HCT116 (cell line): ENCODE data around the gene PKHD1.

ENCODE experiments used
- CTCF ChIP-seq, 3 experiments: fragments of 200-600 bp in 1 of 3; sonication (generic) in 1 of 3; IDR thresholded peaks in 2 of 3; conservative IDR thresholded peaks in 1 of 3; 2 replicates each; pipeline ENCODE4 v1.5.1; 2012 to 2017; ENCODE audit warnings: low read depth in 2 of 3, low read length in 2 of 3, antibody characterized with exemption in 1 of 3, borderline replicate concordance in 1 of 3, control low read depth in 1 of 3, mild to moderate bottlenecking in 1 of 3, mixed read lengths in 1 of 3, mixed run types in 1 of 3, moderate library complexity in 1 of 3; ENCODE audit not compliant: insufficient read depth in 1 of 3
- ELF1 ChIP-seq: IDR thresholded peaks from 2 replicates; pipeline ENCODE4 v1.6.1; 2012; ENCODE audit warnings: low read depth, borderline replicate concordance
- EZH2 ChIP-seq: fragments of 200-600 bp; sonication (generic); IDR thresholded peaks from 2 replicates; pipeline ENCODE4 v1.6.1; 2017; ENCODE audit warnings: antibody characterized with exemption, mixed run types
- EZH2phosphoT487 ChIP-seq: fragments of 200-600 bp; IDR thresholded peaks from 2 replicates; pipeline ENCODE4 v1.6.1; 2018; ENCODE audit warnings: antibody characterized with exemption, borderline replicate concordance
- POLR2A ChIP-seq: IDR thresholded peaks from 2 replicates; pipeline ENCODE4 v1.7.0; 2011; ENCODE audit warnings: borderline replicate concordance; ENCODE audit not compliant: insufficient read depth, insufficient read length; ENCODE audit errors: extremely low read depth
- SP1 ChIP-seq: IDR thresholded peaks from 2 replicates; pipeline ENCODE4 v1.6.1; 2012; ENCODE audit warnings: low read depth
- SRF ChIP-seq: IDR thresholded peaks from 2 replicates; pipeline ENCODE4 v1.6.1; 2012; ENCODE audit warnings: low read depth

- no peak for TF ChIP-seq ELF1
- TF ChIP-seq CTCF (IDR thresholded peaks at IDR 0.05 in 2 of 3, conservative IDR thresholded peaks at IDR 0.05 in 1 of 3; ENCODE audit: borderline replicate concordance in 1 of 3, insufficient read depth in 1 of 3, low read depth in 2 of 3, low read length in 2 of 3), result no peak
- TF ChIP-seq EZH2phosphoT487, result no peak
- TF ChIP-seq POLR2A, result no peak
- TF ChIP-seq SRF, result no peak
- TF ChIP-seq SP1, result no peak
- no peak for TF ChIP-seq EZH2
These were observed 403.4 kb downstream of the PKHD1 start for GRCh38 chr6:51684038-51684437.
